Measurements from ENCODE around the gene PTPN23.

Gene PTPN23

GRCh38 chr3:47421741-47422649 lies 41.2 kb downstream of the PTPN23 start:
- DNase-seq, result no peak

- no peak for DNase-seq
These were observed 41.9 kb downstream of the PTPN23 start for GRCh38 chr3:47422743-47423142.

- DNase-seq, result no peak
These were observed 42.8 kb downstream of the PTPN23 start for GRCh38 chr3:47423548-47424145.

GRCh38 chr3:47424434-47425382 lies 43.9 kb downstream of the PTPN23 start:
- DNase-seq, result no peak

- no peak for DNase-seq
These were observed 44.6 kb downstream of the PTPN23 start for GRCh38 chr3:47425383-47425778.

GRCh38 chr3:47425959-47426358 lies 45.1 kb downstream of the PTPN23 start:
- no peak for DNase-seq

- no peak for DNase-seq
These were observed 47.0 kb downstream of the PTPN23 start for GRCh38 chr3:47427866-47428265.

GRCh38 chr3:47428662-47429061 lies 47.8 kb downstream of the PTPN23 start:
- no peak for DNase-seq

- no peak for DNase-seq
These were observed 48.9 kb downstream of the PTPN23 start for GRCh38 chr3:47429476-47430270.

- DNase-seq, result no peak
These were observed 49.8 kb downstream of the PTPN23 start for GRCh38 chr3:47430606-47431005.

- no peak for DNase-seq
These were observed 50.4 kb downstream of the PTPN23 start for GRCh38 chr3:47431225-47431624.

- DNase-seq, result no peak
These were observed 51.9 kb downstream of the PTPN23 start for GRCh38 chr3:47432673-47433072.

GRCh38 chr3:47433796-47434195 lies 53.0 kb downstream of the PTPN23 start:
- DNase-seq, result no peak

GRCh38 chr3:47434849-47435248 lies 54.0 kb downstream of the PTPN23 start:
- DNase-seq, result no peak

- DNase-seq, result no peak
These were observed 55.4 kb downstream of the PTPN23 start for GRCh38 chr3:47436180-47436579.

- DNase-seq, result no peak
These were observed 59.3 kb downstream of the PTPN23 start for GRCh38 chr3:47440131-47440530.

GRCh38 chr3:47441796-47442551 lies 61.2 kb downstream of the PTPN23 start:
- DNase-seq, result no peak

- DNase-seq, result no peak
These were observed 62.8 kb downstream of the PTPN23 start for GRCh38 chr3:47443611-47443995.

- no peak for DNase-seq
These were observed 63.3 kb downstream of the PTPN23 start for GRCh38 chr3:47444103-47444502.

GRCh38 chr3:47452453-47453215 lies 71.8 kb downstream of the PTPN23 start:
- no peak for DNase-seq

Measured in bone marrow (tissue), 2 donors.